ENCODE data around the gene CHST8.
"Not testable (repeated sequence)": the region's sequence is repeated elsewhere in the genome, so short reads cannot be mapped to it uniquely, and the experiment has no call there.

The CHST8 gene

DNA sequence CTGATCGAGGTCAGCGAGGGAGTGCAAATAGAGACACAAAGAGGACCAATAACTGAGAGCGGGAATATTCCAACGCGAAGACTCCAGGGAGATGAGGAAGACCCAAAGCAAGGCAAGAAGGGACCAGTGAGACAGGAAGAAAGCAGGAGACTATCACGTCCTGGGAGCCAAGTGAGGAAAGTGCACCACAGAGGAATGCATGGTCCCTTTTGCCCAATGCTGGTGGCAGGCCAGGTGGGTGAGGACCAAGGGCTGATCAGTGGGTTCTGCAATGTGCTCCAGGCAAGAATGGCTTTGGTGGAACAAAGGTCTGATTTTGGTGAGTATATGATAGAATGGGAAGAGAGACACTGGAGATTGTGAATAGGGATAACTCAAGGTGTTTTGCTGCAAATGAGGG lies 25.4 kb downstream of the CHST8 start:
- no peak for DNase-seq

DNA sequence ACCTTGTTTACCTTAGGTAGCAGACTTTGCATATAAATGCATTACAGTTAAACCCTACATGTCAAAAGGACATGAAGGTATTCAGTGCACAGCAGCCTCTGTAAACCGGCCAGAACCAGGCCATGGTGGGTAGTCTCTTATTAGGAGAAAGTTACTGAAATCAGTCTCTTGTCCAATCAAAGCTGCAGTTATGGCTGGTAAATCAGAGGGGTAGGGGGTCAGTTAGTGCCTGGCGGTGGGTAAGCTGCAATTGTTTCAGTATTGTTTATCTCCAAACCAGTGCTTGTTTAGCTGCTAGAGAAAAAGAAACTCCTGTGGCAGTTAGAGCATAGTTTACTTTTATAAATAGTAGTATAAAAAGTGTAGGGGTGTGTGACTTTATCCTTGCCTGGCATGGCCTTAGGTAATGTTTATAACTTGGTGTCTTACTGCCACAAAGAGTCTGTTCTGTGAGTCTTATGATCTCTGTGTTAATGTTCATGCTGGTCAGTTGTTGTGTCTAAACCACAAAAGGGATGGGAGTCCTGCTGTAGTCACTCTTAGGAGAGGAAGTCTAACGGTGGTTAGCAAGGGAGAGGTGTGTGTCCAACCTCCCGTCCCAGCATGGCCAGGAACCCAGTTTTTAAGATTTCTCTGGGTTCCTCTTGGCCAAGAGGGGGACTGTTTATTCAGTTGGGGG lies 28.0 kb downstream of the CHST8 start:
- DNase-seq = no peak

DNA sequence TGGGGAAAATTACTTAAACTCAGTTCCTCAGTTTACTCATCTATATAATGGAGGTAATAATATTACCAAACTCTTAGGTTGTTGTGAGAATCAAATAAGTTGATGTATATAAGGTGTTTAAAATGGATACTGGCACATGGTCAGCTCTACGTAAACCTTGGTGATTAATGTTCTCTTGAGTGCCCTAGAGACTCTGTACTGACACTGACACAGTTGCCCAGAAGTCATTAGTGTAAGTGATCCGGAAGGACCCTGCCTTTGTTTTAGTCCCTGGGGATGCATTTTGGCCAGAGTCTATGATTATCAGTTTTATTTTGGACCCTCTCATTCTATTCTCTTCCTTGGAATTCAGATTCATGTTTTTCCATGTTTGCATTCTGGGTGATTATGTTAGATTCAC lies 31.9 kb downstream of the CHST8 start:
- DNase-seq = no peak

DNA sequence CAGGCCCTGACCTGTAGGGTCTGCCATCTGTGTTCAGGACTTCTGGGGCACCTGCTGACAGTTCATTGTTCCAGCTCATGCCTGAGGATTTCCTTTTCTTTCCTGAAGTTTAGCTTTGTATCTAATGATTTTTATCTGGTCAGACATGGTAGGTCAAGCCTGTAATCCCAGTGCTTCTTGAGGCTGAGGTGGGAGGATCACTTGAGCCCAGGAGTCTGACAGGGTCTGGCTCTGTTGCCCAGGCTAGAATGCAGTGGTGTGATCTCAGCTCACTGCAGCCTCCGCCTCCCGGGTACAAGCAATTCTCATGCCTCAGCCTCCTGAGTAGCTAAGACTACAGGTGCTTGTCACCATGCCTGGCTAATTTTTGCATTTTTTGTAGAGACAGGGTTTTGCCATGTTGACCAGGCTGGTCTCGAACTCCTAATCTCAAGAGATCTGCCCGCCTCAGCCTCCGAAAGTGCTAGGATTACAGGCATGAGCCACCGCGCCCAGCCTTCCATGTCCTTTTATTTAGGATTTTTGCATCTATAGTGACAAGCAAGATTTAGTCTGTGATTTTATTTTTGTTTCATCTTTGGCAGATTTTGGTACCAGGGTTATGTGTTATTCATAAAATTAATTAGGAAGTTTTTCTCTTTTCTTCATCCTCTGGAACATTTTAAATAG lies 33.2 kb downstream of the CHST8 start:
- no peak for DNase-seq

DNA sequence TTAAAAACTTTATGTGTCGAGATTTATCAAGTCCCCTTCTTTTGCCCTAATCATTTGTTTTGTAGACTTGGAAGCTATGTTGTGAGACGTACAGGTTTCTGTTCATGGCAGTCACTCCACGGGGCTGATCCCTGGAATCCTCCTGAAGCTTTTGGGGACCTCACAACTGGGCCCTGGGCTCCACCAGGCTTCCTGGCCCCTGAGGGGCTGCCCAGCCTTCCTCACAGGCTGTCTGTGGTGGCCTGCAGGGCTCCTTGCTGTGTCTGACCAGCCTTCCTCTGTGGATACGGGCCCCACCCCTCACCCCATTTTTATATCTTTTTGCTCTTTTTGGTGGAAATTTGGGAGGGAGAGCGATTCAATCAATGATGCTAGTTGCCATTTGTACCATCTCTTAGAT lies 38.1 kb downstream of the CHST8 start:
- DNase-seq = no peak

DNA sequence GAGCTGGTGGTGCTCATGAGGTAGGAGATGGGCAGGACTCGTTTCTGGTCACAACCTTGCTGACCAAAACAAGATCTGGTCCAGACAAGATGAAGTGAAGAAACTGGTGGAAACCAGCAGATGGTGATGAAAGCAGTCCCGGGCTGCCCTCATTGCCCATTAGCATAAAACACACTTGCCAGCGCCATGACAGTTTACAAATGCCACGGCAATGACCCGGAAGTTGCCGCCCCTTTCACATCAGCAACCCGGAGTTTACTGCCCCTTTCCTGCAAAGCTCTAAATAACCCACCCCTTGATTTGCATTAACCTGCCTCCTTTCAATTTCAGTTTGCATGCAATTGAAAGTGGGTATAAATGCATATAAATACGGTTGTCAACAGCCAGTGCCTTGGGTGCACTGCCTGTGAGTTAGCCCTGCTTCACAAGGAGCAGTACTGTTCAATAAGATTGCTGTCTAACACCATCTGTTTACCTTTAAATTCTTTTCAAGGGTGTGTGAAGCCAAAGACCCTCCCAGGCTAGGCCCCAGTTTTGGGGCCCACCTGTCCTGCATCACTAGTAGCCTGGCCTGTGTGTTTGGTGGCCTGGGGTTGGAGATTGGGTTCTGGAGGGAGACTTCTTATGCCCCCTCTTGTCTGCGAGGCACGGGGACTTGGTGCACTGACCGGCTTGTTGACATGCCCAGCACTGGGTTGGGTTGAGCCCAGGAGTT lies 38.8 kb downstream of the CHST8 start:
- DNase-seq = no peak

DNA sequence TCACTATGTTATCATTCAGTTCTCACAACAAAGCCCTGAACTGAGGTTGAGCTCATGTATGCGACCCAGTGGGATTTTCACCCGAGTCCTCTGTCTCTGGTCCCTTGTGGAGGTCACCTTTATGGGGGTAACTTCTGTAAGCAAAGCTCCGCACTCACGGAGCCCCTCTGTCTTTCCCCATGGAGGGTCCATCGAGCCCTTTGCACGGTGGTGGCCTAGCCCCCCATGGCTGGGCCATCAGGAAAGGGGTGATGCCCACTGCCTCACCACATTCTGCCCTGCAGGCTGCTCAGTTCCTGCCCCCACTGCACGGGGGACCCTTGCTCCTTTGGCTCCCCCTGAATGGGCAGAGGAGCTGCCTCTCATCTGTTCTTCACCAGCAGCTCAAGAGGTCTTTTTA lies 39.6 kb downstream of the CHST8 start:
- DNase-seq = no peak

DNA sequence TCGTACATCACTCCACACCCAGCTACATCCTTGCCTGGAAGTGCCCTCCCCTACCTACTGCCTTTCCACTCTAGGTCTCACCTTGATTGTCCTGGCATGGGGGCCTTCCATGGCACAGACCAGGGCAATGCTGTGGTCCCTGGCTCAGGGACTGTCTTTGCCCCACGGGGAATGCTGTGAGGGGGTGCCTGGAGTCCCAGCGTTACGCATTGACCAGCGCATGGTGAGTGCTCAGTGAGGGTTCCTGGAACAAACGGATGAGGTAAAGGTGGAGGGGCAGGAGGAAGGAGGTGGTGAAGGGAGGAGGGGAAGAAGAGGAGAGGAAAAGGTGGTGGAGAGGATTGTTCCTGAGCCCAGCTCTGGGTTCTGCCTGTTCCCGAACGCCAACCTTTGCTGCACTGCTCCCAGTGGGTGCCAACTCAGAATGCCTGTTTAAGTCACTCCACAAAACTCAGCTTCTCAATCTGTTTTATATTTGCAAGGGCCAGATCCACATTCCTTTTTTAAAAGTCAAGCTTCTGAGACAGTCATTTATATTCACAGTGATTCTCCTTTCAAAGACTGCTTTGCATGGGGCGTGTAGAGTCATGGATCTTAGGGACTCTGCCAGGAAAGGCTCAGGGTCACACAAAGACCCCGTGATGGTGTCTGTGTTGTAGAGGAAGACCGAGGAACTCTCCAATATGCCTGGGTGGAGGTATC lies 40.8 kb downstream of the CHST8 start:
- DNase-seq = no peak

DNA sequence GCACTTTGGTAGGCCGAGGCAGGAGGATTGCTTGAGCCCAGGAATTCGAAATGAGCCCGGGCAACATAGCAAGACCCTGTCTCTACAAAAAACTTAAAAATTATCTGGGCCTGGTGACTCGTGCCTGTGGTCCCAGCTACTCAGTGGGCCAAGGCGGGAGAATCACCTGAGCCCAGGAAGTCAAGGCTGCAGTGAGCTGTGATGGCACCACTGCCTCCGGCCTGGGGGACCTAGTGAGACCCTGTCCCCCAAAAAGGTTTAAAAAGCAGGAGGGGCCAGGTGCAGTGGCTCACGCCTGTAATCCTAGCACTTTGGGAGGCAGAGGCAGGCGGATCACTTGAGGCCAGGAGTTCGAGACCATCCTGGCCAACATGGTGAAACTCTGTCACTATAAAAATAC lies 41.6 kb downstream of the CHST8 start:
- not testable (repeated sequence) for DNase-seq

DNA sequence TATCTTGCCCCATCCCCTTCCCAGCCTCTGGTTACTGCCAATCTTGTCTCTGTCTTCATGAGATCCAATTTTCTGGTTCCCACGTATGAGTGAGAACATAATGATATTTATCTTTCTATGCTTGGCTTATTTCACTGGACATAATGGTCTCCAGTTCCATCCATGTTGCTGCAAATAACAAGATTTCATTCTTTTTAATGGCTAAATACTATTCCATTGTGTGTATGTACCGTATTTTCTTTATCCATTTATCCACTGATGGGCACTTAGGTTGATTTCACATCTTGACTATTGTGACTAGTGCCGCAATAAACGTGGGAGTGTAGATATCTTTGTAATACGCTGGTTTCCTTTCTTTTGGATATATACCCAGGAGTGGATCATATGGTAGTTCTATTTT lies 43.0 kb downstream of the CHST8 start:
- no peak for DNase-seq

DNA sequence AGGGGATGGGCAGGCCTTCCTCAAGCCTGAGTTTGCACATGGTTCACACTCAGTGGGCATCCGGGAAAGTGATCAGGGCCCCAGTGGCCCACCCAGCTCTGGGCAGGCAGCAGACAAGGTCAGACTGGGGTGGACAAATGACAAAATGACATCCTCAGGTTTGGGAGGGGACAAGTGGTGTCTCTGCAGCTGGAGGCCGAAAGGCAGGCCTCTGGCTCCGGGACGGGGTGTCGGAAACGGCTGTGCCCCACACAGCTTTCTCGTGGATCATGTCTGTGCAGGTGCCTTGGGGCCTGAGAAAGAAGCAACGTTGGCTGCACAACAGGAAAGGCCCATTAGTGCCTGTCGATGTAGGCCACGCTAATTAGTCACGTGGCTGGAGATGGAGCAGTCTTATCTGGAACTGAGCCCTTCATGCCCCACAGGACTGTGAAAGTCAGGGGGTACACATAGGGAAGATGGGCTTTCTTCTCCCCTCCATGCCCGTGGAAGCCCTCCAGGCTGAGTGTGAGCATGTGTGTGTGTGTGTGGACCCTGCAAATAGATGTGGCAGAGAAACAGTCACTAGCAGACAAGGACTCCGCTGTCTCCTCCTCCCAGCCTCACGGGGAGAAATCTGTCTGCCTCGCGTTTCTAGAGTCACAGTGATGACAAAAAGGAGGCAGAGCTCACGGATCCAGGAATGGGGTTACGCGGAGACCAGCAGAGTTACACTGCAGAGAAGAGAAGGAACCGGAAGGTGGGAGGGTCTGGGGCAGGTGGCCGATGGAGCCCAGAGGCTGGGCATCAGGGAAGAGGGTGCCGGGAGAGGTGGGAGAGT lies 44.2 kb downstream of the CHST8 start:
- no peak for DNase-seq

DNA sequence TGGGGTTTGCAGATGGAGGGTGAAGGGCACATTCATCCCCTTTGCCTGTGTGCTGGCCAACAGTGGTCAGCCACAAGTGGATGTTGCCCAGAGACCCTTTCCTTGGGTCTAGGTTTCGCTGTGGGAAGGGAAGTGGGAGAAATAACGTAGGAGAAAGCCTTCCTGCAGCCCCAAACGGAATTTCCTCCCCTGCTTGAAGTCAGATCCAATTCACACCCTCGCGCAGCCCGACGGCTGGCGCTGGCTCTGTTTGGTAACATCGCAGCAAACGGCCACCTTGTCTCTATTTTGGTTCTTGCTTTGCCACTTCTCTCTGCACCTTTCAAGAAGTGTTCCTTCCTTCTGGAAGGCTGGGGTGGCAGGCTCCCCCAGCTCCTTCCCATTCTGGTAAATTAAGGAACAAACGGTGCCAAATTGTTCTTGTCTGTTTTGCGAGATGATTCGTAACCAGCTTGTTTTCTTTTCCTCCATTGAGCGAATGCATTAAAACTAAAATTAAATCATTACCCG lies 45.4 kb downstream of the CHST8 start:
- DNase-seq = no peak

DNA sequence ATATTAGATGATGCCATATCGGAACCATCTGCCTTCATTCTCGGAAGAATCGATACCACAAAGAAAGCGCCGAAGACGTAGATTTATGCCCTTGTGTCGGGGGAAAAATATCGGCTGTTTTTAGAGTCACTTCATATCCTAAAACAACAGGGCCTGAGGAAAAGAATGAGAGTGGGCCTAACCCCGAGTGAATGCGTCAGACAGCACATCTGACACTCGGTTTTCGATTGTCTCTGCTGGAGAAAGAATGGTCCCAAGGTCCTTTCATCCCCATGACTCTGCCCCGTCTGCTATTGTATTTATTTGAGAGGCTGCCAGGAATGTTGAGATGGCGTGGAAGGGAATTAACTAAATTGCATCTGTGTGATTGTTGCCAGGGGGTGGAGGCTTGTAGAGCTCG lies 46.1 kb downstream of the CHST8 start:
- DNase-seq = no peak

DNA sequence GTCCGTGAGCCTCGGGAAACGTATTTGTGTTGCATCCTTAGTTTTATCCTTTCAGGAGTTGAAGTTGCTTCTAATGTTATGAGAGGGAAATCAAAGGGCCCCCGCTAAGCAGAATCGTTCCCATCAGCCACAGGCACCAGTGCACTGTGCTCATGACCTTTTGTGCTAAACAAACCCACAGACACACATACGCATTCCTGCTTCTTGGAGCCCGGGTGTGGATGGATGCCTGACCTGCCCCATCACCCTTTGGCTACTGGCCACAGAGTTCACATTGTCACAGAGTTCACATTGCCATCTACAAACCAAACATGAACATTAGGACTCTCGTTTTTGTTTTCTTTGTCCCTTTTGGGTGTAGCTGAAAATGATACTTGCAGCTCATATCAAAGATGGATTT lies 47.2 kb downstream of the CHST8 start:
- no peak for DNase-seq

DNA sequence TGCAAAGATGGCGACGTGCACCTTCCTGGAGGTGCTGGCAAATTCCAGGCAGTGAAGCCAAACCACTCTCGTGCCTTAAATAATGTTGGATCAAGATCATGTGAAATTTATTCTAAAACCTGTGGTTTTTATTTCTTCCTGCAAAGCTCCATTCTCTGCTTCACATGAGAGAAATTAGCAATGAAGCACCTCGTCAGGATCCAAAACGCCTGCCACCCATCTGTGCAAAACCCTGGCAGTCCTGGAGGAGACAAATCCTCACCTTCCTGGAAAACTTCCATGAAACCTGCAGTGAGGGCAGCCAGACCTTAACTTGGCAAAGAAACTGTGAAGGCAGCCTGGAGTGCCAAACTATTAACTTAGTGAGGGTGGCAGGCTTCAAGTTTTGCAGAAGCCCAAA lies 47.6 kb downstream of the CHST8 start:
- no peak for DNase-seq

DNA sequence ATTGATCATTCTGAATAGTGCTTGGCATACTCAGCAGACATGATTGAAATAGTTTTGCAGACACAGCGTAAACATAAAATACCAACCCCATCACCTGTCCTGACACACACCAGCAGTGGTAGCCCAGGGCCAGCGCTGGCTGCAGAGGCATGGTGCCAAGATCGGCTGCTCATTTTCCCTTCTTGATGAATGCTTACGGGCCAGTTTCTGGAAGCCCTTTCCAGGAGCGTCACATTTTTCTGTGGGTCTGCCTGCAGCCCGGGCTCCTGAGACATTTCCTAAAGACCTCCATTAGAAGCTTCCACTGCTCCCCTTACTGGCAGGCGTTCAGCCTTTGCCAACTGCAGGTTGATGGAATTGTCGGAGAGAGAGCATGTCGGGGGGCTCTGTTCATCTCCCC lies 48.6 kb downstream of the CHST8 start:
- no peak for DNase-seq

DNA sequence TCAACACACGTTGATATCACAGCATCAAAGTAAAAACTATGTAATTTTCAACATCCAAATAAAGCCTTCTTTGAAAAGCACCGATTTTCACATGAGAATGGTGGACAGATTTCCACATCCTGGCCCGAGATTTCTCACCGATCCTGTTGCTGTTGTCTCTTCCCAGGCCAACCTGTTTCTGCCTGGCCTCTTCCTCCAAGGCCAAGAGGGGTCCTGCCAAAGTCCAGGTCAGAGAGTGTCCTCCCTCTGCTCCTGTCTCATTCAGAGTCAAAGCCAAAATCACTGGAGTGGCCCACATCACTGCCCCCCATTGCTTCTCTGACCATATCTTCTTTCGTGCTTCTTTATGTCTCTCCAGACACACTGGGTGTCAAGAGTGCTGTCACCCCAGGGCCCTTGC lies 49.5 kb downstream of the CHST8 start:
- DNase-seq = no peak

DNA sequence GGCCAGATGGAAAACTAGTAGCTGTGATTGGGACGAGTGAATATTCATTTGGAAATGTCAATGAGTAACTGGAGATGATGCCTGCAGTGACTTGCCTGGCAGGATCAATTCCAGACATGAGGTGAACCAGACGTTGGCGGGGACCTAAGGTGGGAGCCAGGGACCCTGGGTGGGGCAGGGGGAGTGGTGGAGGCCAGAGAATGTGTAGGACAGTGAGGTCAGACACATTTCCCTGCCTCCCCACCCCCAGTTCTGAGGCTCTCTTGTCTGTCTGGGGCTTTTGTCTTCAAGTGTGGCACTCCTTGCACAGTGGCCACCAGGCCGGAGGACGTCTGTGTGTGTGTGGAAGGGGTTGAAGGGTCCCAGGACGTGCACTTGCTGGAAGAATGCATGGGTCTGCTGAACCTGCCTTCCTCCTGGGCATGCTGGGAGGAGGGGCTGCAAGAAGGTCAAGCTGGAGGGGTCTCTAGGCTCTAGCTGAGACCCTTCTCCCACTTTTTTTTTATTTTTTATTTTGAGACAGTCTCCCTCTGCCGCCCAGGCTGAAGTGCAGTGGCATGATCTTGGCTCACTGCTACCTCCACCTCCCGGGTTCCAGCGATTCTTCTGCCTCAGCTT lies 51.6 kb downstream of the CHST8 start:
- no peak for DNase-seq

DNA sequence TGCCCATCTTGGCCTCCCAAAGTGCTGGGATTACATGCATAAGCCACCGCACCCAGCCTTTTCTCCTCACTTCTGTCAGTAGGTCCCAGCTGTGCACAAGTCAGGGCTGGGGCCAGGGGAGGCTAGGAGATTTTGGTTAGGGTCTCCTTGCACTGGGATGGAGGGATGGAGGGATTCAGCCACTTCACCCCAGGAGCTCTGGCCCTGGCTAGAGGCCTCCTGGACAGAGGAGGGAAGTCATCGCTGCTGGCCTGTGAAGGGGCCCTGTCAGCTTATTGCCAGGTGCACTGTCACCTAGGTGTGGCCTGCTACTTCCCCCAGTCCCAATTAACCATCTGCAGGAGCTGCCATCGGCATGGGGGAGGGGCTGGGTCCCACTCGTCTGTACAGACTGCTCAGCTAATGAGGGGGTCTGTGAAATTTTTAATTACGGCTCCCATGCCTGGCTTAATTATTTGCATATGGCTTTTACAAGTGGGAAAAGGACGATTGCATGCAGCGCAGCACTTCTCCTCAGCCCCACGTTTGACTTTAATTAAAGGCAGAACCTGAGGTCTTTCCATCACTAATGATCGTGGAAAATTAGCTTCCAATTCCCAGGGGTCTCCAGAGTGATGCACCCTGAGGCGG lies 52.4 kb downstream of the CHST8 start:
- no peak for DNase-seq

DNA sequence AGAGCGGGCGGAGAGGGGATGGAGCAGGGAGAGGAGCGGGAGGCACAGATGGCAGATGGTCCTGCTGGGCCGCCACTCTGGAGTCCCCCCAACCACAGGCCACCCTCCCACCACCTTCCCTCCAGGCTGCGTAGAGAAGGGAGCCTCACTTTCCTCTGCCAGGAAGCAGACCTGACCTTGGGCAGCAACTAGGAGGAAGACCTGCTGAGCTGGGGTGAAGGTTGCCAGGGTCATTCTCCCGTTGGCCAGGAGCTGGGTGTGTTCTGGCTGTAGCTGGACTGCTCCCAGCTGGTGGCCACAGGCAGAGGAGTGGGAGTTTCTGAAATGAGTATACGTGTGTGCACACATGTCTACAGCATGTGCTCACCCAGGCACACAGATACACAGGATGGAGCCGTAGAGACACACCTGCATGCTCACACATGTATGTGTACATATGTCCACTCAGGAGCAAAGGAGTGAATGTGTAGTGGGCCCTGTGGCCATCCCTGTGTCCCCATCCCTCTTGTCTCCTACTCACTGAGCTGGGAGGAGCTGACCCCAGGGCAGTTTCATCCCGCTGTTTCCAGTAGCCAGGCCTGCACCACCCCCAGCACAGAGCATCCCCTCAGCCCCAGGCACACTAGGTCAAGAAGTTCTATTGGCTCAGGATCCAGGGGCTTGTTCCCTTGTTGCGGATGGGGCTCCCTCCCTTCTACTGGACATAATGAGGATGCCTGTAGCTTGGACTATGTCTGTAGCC lies 53.0 kb downstream of the CHST8 start:
- no peak for DNase-seq
